SK-N-SH (cell line): ENCODE results near the gene KLHL17.

Experiments
- ELF1 ChIP-seq: IDR thresholded peaks from 2 replicates; pipeline ENCODE4 v1.4.0; 2012
- JUND ChIP-seq: IDR thresholded peaks from 2 replicates; pipeline ENCODE4 v1.4.0; 2012
- NRF1 ChIP-seq: IDR thresholded peaks from 2 replicates; pipeline ENCODE4 v1.6.1; 2012; ENCODE audit warnings: low read depth, mild to moderate bottlenecking, low read length
- TF ChIP-seq, protein P1 (sequence below): IDR thresholded peaks from 2 replicates; pipeline ENCODE4 v1.6.1; 2012; ENCODE audit warnings: mild to moderate bottlenecking, low read depth, low read length, moderate library complexity
- TF ChIP-seq, protein P2 (sequence below): fragments of 200-600 bp; sonication (generic); IDR thresholded peaks from 2 replicates; pipeline ENCODE4 v1.6.1; 2017; ENCODE audit warnings: antibody characterized with exemption, mild to moderate bottlenecking, moderate library complexity

DNA sequence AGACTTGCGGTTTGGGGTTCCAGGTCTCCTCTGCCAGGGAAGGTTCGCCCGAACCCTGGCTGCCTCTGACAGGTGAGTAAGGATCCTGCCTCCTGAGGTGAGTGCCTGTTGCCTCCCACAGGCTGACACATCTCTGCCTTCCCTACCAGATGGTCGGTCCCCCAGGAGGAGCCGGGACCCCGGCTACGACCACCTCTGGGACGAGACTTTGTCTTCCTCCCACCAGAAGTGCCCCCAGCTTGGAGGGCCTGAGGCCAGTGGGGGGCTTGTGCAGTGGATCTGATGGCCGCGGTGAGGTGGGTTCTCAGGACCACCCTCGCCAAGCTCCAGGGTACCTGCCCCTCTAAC, 13.9 kb downstream of the KLHL17 start:
- TF ChIP-seq, protein P1, sequence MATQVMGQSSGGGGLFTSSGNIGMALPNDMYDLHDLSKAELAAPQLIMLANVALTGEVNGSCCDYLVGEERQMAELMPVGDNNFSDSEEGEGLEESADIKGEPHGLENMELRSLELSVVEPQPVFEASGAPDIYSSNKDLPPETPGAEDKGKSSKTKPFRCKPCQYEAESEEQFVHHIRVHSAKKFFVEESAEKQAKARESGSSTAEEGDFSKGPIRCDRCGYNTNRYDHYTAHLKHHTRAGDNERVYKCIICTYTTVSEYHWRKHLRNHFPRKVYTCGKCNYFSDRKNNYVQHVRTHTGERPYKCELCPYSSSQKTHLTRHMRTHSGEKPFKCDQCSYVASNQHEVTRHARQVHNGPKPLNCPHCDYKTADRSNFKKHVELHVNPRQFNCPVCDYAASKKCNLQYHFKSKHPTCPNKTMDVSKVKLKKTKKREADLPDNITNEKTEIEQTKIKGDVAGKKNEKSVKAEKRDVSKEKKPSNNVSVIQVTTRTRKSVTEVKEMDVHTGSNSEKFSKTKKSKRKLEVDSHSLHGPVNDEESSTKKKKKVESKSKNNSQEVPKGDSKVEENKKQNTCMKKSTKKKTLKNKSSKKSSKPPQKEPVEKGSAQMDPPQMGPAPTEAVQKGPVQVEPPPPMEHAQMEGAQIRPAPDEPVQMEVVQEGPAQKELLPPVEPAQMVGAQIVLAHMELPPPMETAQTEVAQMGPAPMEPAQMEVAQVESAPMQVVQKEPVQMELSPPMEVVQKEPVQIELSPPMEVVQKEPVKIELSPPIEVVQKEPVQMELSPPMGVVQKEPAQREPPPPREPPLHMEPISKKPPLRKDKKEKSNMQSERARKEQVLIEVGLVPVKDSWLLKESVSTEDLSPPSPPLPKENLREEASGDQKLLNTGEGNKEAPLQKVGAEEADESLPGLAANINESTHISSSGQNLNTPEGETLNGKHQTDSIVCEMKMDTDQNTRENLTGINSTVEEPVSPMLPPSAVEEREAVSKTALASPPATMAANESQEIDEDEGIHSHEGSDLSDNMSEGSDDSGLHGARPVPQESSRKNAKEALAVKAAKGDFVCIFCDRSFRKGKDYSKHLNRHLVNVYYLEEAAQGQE = no peak
- TF ChIP-seq, protein P2, sequence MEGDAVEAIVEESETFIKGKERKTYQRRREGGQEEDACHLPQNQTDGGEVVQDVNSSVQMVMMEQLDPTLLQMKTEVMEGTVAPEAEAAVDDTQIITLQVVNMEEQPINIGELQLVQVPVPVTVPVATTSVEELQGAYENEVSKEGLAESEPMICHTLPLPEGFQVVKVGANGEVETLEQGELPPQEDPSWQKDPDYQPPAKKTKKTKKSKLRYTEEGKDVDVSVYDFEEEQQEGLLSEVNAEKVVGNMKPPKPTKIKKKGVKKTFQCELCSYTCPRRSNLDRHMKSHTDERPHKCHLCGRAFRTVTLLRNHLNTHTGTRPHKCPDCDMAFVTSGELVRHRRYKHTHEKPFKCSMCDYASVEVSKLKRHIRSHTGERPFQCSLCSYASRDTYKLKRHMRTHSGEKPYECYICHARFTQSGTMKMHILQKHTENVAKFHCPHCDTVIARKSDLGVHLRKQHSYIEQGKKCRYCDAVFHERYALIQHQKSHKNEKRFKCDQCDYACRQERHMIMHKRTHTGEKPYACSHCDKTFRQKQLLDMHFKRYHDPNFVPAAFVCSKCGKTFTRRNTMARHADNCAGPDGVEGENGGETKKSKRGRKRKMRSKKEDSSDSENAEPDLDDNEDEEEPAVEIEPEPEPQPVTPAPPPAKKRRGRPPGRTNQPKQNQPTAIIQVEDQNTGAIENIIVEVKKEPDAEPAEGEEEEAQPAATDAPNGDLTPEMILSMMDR = no peak
- TF ChIP-seq ELF1 (no peak), JUND (no peak), NRF1 (no peak)
